ENCODE results near the gene OLFM2.

Gene OLFM2

GRCh38 chr19:9962623-9963290 lies 26.4 kb upstream of the OLFM2 start:
- Histone ChIP-seq H3K4me3 (replicated peaks; ENCODE audit: insufficient read depth, low read length) (no peak overlapping the region), H3K27ac (replicated peaks) (no peak overlapping the region), H3K27me3 (ENCODE audit: insufficient read depth, poor library complexity, severe bottlenecking) (peaks cover 13% of the 10 kb centered on the region)
- no peak for DNase-seq (ENCODE audit: low read depth in 1 of 2, low spot score in 1 of 2)
- TF ChIP-seq GABPA (IDR thresholded peaks at IDR 0.05; ENCODE audit: low read depth) (no peak), SPI1 (IDR thresholded peaks at IDR 0.05; ENCODE audit: borderline replicate concordance, low read depth) (no peak), POLR2AphosphoS5 (IDR thresholded peaks at IDR 0.05; ENCODE audit: low read depth) (no peak), CTCF (IDR thresholded peaks at IDR 0.05; ENCODE audit: insufficient read depth, low read length) (no peak)
- TF ChIP-seq, protein P1, sequence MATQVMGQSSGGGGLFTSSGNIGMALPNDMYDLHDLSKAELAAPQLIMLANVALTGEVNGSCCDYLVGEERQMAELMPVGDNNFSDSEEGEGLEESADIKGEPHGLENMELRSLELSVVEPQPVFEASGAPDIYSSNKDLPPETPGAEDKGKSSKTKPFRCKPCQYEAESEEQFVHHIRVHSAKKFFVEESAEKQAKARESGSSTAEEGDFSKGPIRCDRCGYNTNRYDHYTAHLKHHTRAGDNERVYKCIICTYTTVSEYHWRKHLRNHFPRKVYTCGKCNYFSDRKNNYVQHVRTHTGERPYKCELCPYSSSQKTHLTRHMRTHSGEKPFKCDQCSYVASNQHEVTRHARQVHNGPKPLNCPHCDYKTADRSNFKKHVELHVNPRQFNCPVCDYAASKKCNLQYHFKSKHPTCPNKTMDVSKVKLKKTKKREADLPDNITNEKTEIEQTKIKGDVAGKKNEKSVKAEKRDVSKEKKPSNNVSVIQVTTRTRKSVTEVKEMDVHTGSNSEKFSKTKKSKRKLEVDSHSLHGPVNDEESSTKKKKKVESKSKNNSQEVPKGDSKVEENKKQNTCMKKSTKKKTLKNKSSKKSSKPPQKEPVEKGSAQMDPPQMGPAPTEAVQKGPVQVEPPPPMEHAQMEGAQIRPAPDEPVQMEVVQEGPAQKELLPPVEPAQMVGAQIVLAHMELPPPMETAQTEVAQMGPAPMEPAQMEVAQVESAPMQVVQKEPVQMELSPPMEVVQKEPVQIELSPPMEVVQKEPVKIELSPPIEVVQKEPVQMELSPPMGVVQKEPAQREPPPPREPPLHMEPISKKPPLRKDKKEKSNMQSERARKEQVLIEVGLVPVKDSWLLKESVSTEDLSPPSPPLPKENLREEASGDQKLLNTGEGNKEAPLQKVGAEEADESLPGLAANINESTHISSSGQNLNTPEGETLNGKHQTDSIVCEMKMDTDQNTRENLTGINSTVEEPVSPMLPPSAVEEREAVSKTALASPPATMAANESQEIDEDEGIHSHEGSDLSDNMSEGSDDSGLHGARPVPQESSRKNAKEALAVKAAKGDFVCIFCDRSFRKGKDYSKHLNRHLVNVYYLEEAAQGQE (IDR thresholded peaks at IDR 0.05; ENCODE audit: insufficient replicate concordance, low read depth): no peak

- Histone ChIP-seq H3K27ac (replicated peaks) (no peak overlapping the region), H3K4me3 (replicated peaks; ENCODE audit: insufficient read depth, low read length) (no peak overlapping the region), H3K27me3 (ENCODE audit: insufficient read depth, poor library complexity, severe bottlenecking) (peaks cover 4% of the 10 kb centered on the region)
- TF ChIP-seq SPI1 (IDR thresholded peaks at IDR 0.05; ENCODE audit: borderline replicate concordance, low read depth) (no peak), CTCF (IDR thresholded peaks at IDR 0.05; ENCODE audit: insufficient read depth, low read length) (no peak), GABPA (IDR thresholded peaks at IDR 0.05; ENCODE audit: low read depth) (no peak), POLR2AphosphoS5 (IDR thresholded peaks at IDR 0.05; ENCODE audit: low read depth) (no peak)
- TF ChIP-seq, protein P1 (IDR thresholded peaks at IDR 0.05; ENCODE audit: insufficient replicate concordance, low read depth): no peak
- DNase-seq (ENCODE audit: low read depth in 1 of 2, low spot score in 1 of 2): no peak
Measured at GRCh38 chr19:9961103-9961502, 24.8 kb upstream of the OLFM2 start.

GRCh38 chr19:9958379-9958821 lies 22.1 kb upstream of the OLFM2 start:
- TF ChIP-seq POLR2AphosphoS5 (IDR thresholded peaks at IDR 0.05; ENCODE audit: low read depth): no peak
- no peak overlapping the region for H3K4me3 ChIP-seq (replicated peaks; ENCODE audit: insufficient read depth, low read length)
- H3K27me3 ChIP-seq (ENCODE audit: insufficient read depth, poor library complexity, severe bottlenecking): no peaks in the 10 kb centered on the region
- no peak overlapping the region for H3K27ac ChIP-seq (replicated peaks)
- no peak for DNase-seq (ENCODE audit: low read depth in 1 of 2, low spot score in 1 of 2)

- H3K27me3 ChIP-seq (ENCODE audit: insufficient read depth, poor library complexity, severe bottlenecking): no peaks in the 10 kb centered on the region
- no peak for DNase-seq (ENCODE audit: low read depth in 1 of 2, low spot score in 1 of 2)
- H3K4me3 ChIP-seq (replicated peaks; ENCODE audit: insufficient read depth, low read length): no peak overlapping the region
- TF ChIP-seq, protein P1 (IDR thresholded peaks at IDR 0.05; ENCODE audit: insufficient replicate concordance, low read depth): no peak
- TF ChIP-seq CTCF (IDR thresholded peaks at IDR 0.05; ENCODE audit: insufficient read depth, low read length) (no peak), SPI1 (IDR thresholded peaks at IDR 0.05; ENCODE audit: borderline replicate concordance, low read depth) (no peak), GABPA (IDR thresholded peaks at IDR 0.05; ENCODE audit: low read depth) (no peak), POLR2AphosphoS5 (IDR thresholded peaks at IDR 0.05; ENCODE audit: low read depth) (no peak)
- H3K27ac ChIP-seq (replicated peaks): no peak overlapping the region
Measured at GRCh38 chr19:9956956-9957355, 20.6 kb upstream of the OLFM2 start.
